ENCODE results near the gene TREH.

DNA sequence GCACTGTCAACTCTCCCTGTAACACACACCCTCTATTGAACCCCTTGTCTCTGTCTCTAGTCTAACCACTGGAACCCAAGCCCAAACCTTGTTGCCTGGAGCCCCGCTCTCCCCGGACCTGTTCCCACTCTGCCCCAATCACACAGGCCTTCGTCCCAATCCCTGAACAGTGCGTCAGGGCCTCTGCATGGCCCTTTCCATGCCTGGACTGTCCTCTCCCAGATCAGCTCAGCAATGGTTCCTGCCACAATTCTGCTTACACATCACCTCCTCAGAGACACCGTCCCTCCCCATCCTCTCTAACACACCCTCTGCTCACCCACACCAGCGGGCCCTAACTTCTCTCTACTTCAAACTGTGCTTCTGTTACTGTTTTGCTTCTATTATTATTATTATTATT lies 1.5 kb downstream of the TREH start:
- TF ChIP-seq CHD2 (IDR thresholded peaks at IDR 0.05; ENCODE audit: low read length, partially characterized antibody) = no peak
- no peak for TF ChIP-seq FOXJ3 (CRISPR knock-in tag; IDR thresholded peaks at IDR 0.05)
- TF ChIP-seq, protein P1, sequence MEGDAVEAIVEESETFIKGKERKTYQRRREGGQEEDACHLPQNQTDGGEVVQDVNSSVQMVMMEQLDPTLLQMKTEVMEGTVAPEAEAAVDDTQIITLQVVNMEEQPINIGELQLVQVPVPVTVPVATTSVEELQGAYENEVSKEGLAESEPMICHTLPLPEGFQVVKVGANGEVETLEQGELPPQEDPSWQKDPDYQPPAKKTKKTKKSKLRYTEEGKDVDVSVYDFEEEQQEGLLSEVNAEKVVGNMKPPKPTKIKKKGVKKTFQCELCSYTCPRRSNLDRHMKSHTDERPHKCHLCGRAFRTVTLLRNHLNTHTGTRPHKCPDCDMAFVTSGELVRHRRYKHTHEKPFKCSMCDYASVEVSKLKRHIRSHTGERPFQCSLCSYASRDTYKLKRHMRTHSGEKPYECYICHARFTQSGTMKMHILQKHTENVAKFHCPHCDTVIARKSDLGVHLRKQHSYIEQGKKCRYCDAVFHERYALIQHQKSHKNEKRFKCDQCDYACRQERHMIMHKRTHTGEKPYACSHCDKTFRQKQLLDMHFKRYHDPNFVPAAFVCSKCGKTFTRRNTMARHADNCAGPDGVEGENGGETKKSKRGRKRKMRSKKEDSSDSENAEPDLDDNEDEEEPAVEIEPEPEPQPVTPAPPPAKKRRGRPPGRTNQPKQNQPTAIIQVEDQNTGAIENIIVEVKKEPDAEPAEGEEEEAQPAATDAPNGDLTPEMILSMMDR (IDR thresholded peaks at IDR 0.05) = no peak
- TF ChIP-seq NRF1 (IDR thresholded peaks at IDR 0.05; ENCODE audit: low read depth, low read length) = no peak
- TF ChIP-seq, protein P2, sequence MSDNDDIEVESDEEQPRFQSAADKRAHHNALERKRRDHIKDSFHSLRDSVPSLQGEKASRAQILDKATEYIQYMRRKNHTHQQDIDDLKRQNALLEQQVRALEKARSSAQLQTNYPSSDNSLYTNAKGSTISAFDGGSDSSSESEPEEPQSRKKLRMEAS (IDR thresholded peaks at IDR 0.05; ENCODE audit: low read depth) = no peak
- no peak for TF ChIP-seq RAD21 (IDR thresholded peaks at IDR 0.05; ENCODE audit: low read length)
- TF ChIP-seq TAF1 (IDR thresholded peaks at IDR 0.05; ENCODE audit: borderline replicate concordance, low read depth, low read length) = no peak
- TF ChIP-seq YY1 (IDR thresholded peaks at IDR 0.05; ENCODE audit: low read depth) = no peak
- no peak for TF ChIP-seq POLR2AphosphoS5 (IDR thresholded peaks at IDR 0.05; ENCODE audit: low read depth, low read length)

All from SK-N-SH (cell line).